T47D (cell line): ENCODE measurements around the gene CYP4F3.

Experiments
- DNase-seq, 2 experiments: peaks; one replicate each; pipeline versions ENCODE4 v3.0.0 to v3.0.0-alpha.2; 2011 to 2012; ENCODE audit warnings: low read depth in 1 of 2, low spot score in 1 of 2
- JUND ChIP-seq: IDR thresholded peaks from 2 replicates; pipeline ENCODE4 v1.6.1; 2012; ENCODE audit warnings: low read depth
- in situ Hi-C: cut with HindIII; loops from 2 replicates; pipeline ENCODE4 v1.10.0; 2016; ENCODE audit warnings: low sequenced_read_pairs, low pct_unique_long_range_greater_than_20kb

Gene CYP4F3

GRCh38 chr19:15616627-15617270, 23.9 kb upstream of the CYP4F3 start:
- in situ Hi-C loops = no loop called here
- TF ChIP-seq JUND = no peak
- DNase-seq = no peak

- TF ChIP-seq JUND = no peak
- no peak for DNase-seq
- in situ Hi-C loops = no loop called here
Observed at GRCh38 chr19:15618321-15618720, 22.4 kb upstream of the CYP4F3 start.

DNA sequence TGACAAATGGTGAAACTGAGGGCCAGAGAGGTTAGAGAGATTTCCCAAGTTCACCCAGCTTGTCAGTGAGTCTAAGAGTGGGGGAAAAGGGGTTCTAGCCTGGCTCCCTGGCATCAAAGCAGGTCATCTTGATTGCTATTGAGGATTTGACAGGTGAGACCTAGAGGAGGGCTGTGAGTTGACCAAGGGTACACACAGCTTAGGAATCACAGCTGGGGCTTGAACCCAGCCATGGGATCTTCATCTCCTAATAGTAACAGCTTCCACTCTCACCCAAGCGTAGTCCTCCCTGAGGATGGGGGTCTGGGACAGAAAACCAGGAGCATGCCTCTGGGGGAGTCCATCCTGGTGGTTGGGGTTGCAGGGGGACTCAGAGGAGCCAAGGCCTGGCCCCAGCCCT, 18.9 kb upstream of the CYP4F3 start:
- DNase-seq = no peak
- no peak for TF ChIP-seq JUND
- in situ Hi-C loops = no loop called here

DNA sequence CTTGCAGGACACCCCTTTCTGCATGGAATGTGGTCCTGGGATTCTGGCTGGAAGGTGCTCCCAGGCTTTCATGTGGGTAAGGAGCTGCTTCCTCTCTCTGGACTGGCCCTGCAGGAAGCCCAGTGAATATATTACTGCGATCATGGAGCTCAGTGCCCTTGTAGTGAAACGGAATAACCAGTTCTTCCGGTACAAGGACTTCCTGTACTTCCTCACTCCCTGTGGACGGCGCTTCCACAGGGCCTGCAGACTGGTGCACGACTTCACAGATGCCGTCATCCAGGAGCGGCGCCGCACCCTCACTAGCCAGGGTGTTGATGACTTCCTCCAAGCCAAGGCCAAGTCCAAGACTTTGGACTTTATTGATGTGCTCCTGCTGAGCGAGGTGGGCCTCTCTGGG, 17.7 kb upstream of the CYP4F3 start:
- peak in 1 of 2 experiments; percentile 75 for DNase-seq
- no peak for TF ChIP-seq JUND

GRCh38 chr19:15623711-15624318, 16.9 kb upstream of the CYP4F3 start:
- DNase-seq = peak in 1 of 2 experiments; percentile 69
- no peak for TF ChIP-seq JUND
- in situ Hi-C loops = no loop called here

More for the DNA sequence above, 17.7 kb upstream of the CYP4F3 start:
- in situ Hi-C loops = no loop called here

GRCh38 chr19:15628236-15629002, 12.3 kb upstream of the CYP4F3 start:
- DNase-seq = no peak
- TF ChIP-seq JUND = no peak
- in situ Hi-C loops = no loop called here

GRCh38 chr19:15629003-15629880, 11.5 kb upstream of the CYP4F3 start:
- TF ChIP-seq JUND = no peak
- in situ Hi-C loops = no loop called here
- peak; percentile 18 to 64 for DNase-seq

DNA sequence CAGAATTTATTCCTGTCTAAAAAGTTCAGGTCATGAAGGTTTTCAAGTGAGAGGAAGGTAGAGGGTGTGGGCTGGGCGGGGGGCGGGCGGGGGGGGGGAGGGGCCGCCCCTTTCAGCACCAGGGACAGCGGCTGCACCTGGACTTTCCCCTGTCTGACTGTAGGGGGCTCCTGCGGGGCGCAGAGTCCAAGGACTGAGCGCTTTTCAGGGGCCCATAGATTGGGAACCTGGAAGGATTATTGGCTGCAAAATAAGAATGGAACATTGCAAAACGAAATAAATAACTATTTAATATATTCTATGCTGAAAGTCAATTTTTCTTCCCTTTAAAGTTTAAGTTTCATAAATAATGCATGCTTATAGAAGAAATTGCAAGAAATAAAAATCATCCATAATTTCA, 8.9 kb upstream of the CYP4F3 start:
- in situ Hi-C loops = no loop called here
- no peak for TF ChIP-seq JUND
- DNase-seq = peak in 1 of 2 experiments; percentile 50

DNA sequence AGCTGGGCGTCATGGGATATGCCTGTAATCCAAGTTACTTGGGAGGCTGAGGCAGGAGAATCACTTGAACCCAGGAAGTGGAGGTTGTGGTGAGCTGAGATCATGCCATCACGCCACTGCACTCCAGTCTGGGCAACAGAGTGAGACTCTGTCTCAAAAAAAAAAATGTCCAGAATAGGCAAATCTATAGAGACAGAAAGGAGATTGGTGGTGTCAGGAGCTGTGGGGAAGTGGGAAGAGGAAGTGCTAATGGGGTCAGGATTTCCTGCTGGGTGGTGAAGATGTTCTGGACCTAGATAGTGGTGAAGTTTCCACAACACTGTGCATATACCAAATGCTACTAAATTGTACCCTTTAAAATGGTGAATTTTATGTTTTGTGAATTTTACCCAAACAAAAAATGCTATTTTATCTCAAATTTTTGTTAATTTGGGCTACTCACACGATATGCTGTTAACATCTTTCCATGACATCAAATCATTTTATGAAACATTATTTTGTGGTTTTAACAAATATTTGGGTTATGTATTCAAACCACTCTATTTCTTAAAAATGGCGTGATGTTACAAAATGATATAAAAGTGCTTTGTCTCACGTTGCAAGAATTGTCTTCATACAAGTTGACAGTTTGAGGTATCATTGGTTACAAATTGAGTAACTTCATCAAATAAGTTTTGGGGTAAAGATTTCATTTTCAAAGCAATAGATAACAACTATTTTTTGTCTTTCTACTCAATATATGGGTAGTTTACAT, 7.4 kb upstream of the CYP4F3 start:
- in situ Hi-C loops = no loop called here
- DNase-seq = no peak
- TF ChIP-seq JUND = no peak

DNA sequence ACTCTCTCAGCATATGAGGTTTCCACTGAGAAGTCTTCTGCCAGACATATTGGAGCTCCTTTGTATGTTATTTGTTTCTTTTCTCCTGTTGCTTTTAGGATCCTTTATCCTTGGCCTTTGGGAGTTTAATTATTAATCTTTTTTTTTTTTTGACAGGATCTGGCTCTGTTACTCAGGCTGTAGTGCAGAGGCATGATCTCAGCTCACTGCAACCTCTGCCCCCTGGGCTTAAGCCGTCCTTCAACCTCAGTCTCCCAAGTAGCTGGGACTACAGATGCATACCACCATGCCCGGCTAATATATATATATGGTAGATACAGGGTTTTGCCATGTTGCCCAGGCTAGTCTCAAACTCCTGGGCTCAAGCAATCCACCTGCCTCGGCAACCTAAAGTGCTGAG, 6.6 kb upstream of the CYP4F3 start:
- in situ Hi-C loops = no loop called here
- TF ChIP-seq JUND = no peak

DNA sequence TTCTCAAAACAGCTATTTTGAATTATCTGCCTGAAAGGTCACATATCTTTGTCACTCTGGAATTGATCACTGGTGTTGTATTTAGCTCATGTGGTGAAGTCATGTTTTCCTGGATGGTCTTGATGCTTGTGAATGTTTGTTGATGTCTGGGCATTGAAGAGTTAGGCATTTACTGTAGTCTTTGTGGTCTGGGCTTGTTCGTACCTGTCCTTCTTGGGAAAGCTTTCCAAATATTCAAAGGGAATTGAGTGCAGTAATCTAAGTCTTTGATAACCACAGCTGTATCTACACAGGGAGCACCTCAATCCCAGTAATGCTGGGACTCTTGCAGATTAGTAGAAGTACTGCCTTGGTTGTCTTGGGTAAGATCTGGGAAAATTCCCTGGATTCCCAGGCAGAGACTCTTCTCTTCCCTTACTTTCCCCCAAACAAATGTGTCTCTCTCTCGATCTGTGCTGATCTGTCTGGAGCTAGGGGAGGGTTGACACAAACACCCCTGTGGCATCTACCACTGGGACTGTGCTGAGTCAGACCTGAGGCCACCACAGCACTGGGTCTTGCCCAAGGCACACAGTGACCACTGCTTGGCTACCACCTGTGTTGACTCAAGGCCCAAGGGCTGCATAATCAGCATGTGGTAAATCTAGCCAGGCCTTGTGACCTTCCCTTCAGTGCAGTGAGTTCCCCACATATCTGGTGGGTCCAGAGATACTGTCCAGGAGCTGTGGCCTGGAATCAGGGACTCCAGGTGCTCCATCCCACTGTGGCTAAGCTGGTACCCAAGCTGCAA, 5.5 kb upstream of the CYP4F3 start:
- in situ Hi-C loops = no loop called here
- no peak for TF ChIP-seq JUND
- no peak for DNase-seq

More for the DNA sequence above, 6.6 kb upstream of the CYP4F3 start:
- DNase-seq = no peak
